GM18907 (cell line): ENCODE data around the gene CLCN6.

Experiments
- ATAC-seq: cut with Tn5 transposase; IDR thresholded peaks from one replicate; pipeline ENCODE4 v1.9.1; 2021; ENCODE audit warnings: mild to moderate bottlenecking, moderate library complexity; ENCODE audit not compliant: unreplicated experiment

CLCN6 gene

DNA sequence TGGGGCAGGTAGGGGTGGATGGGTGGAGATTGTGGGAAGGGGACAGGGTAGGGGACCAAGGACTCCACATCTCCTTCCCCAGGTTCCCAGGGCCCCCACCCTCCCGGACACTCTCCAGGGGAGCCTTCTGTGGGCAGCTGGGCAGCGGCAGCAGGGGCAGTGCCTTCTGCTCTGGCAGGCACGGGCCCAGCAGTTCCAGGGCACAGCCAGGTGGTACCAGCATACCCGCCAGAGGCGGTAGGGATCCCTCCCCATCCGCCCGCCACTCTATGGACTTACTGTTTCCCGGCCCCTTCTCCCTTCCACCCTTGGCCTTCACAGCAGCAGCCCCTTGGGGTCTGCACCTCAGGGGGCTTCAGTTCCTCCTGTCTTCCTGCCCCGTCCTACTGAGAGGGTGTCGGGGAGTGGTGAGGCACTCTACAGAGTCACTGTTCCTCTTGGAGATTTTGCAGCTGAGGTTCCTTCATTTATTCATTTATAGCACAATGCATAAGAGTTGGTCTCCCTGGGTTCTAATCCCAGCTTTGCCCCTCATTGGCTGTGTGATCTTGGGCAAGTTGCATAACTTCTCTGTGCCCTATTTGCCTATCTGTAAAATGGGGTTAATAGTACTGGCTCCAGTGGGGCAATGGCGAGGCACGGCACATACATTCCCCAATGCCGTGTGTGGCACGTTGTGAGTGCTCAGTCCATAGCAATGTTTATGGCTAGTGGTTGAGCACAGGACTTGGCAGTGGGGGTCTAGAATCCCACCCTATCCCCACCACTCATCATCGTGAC lies 27.0 kb upstream of the CLCN6 start:
- no peak for ATAC-seq

DNA sequence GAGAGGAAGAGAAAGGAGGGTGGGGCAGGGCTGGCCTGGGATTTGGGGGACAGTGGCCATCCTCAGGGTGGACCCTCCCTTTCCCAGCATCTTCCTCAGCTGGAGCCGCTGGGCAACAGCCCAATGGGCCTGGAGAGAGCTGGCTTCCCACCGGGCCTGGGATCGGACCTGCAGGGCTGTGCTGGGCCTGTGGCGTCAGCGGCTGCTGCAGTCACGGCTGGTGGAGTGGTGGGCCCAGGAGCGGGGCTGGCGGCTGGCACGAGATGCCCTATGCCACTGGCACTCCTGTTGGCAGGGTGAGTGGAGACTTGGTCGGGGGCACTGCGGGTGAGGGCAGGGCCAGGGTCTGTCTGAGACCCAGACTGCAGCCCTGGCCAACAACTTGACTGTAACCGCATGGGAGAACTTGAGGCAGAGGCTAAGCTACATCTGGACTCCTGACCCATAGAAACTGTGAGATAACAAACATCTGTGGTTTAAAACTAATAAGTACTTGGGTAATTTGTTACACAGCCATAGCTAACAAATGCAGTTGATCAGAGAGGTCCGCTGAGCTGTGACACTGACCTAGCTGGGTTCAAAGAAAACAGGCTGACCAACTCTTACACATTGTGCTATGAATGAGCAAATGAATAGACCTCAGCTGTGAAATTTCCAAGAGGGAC lies 26.1 kb upstream of the CLCN6 start:
- ATAC-seq: no peak

DNA sequence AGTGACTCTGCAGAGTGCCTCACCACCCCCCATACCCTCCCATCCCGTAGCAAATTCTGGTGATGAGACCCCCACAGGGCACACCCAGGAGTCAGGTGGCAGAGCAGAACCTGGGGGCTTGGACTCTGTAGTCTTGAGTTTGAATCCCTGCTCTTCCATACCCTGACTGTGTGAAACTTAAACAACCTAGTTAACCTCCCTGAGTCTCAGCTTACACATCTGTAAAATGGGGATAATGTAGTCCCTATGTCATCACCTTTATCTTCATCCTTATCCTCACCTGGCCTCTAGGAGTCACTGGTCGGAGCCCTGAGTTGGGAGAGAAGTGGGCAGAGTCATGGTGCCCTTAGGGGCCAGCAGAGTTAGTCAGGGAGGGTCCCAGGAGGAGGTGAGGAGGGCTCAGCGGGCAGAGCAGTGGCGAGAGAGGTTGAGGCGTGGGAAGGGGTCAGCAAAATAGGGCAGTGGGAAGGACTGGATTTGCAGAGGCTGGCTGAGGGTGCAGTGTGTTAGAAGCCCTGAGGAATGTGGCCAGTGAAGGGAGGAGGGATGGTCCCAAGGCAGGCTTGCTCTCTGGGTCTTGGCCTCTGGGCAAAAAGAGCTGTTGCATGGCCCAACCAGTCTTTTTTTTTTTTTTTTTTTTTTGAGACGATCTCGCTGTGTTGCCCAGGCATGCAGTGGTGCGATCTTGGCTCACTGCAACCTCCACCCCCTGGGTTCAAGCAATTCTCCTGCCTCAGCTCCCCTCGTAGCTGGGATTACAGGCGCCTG lies 25.4 kb upstream of the CLCN6 start:
- ATAC-seq: no peak

DNA sequence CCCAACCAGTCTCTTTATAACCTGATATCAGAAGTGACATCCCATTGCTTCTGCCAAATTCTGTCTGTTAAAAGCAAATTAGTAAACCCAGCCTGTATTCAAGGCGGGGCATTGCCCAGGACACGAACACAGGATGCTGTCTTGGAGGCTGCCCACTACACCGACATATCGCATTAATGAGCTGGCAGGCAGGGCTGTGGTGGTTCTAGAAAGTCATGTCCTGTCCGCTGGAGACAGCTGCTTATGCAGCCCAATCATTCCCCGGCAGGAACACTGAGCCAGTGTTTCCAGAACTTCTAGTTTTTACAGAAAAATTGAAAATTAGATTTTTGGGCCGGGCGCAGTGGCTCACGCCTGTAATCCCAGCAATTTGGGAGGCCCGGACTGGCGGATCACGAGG lies 24.7 kb upstream of the CLCN6 start:
- no peak for ATAC-seq

DNA sequence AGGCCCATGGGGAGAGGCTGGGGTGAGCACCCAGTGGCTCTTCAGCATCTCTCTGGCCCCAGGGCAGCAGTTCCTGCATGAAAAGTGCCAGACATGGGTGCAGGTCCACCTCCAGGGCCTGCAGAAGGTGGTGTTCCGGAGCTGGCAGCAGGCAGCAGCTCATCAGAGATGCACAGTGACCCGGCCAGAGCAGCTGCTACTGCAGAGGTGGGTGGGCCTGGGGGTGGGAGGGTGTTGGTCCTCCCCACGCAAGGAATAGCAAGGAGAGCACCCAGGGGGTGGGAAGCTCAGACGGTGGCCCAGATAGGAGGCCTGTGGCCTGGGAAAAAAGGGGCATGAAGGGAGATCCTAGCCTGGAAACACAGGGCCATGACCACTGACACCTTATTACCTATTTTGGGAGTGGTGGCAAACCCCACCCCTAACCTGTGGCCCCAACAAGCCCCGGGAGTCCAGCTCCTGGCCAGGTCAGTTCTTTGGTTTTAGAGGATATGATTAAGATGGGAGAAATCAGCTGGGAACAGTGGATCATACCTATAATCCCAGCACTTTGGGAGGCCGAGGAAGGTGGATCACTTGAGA lies 23.8 kb upstream of the CLCN6 start:
- ATAC-seq: no peak

DNA sequence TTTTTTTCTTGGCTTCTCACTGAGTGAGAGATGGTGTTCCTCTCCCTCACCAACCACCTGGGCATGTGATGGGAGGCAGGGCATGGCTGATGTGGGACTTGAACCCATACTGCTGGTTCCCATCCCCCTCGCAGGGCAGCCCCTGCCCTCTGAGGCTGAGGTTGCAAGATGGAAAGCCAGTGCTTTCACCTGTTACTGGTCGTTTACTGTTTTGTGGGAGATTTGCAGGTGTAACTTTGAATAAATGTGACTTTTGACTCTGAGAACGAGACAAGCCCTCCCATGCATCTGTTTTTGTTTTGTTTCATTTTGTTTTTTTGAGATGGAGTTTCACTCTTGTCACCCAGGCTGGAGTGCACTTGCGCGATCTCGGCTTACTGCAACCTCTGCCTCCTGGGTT lies 22.4 kb upstream of the CLCN6 start:
- ATAC-seq: no peak

DNA sequence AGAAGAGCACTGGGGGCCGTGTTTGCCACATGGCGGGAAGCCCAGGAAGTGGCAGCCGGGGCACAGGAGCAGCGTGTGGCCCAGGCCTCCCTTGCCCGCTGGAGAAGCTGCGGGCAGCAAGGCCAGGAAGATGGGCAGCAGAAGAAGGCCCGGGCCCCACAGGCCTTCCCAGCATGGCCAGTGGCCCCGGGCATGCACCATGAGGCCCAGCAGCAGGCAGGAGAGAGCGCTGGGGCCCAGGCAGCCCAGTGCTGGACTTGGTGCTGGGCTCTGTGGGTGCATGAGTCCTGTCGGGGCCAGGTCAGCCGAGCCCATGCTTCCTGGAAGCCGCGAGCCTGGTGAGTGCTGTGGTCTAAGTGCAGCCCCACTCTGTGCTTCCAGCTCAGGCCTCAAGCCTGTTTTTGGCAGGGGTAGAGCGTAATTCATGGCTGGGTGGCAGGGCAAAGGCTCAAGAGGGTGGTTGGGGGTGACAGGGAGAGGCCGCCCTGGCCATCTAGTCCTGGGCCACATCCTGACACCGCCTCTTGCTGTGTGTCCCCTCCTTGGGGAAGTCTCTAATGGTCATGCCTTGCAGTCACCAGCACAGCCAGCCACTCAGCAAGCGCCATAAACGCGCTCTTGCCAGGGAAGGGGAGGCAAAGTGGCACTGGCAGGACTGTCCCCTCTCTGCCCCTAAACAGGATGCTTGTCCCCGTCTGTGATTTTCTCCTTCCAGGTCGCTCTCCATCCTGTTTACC lies 21.6 kb upstream of the CLCN6 start:
- no peak for ATAC-seq

DNA sequence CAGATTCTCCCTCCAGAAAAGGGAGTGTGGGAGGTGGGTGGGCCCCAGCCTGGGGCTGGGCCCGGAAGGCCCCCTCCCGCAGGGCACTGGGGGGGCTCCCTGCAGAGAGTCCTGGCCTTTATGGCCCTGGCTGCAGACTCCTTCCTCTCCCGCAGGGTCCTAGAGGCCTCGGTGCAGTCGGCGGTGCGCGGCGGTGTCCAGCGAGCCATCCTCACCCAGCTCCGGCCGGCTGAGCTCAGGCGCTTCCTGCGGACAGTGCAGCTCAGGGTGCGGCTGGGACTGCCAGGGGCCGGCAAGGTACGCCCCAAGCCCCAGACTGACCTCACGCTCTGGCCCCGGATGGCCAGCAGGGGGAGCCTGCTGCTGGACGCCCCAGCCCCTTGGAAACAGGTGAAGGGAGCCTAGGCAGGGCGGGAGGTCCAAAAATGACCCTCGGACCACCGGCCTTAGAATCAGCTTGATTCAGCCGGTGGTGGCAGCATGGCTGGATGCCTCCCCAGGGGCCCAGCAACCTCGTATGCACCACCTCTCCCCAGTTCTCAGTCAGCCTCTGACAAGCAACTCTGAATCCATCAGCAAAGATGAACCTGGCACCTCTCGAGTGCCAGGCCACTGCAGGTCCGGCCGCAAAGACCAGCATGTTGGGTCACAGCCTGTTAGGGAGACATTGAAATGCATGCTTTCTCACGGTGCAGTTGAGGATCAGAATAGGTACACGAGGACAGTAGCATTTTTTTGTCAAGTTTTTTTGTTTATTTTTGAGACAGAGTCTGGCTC lies 20.8 kb upstream of the CLCN6 start:
- peak; percentile 55 for ATAC-seq

DNA sequence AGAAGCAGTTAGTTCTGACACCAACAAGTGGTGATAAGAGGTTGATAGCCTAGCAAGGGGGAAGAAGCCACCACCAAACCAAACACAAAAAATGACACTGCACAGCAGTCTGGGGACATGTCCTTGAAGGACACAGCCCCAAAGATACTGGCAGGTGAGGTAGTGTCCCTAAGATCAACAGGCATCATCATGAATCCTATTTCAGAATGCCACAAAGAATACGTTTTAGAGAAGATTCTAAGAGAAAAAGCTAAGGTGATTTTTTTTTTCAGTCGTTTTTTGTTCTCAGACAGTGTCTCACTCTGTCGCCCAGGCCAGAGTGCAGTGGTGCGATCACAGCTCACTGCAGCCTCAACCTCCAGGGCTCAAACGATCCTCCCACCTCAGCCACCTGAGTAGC lies 19.8 kb upstream of the CLCN6 start:
- no peak for ATAC-seq

DNA sequence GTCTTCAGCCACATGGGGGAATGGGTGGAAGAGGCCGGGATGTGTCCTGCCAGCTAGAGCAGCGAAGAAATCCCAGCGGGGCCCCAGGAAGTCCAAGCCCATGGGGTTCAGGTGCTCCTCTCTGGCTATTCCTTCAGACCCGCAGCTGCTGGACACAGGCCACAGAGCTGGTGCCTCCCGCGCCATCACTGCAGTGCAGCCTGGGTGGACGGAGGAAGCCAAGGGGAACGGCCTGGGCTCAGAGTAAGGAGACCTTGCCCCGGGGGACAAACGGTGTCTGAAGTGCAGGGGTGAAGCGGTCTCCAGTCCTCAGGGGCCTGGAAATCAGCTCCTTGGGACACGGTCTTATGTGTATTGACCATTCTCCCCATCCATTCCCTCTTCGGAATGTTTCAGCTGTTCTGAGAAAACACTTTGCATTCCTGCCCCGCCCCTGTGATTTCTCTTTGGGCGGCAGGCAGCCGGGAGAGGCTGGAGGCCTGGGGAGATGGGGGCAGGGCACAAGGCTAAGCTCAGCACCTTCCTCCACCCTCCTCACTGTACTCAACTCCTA lies 18.7 kb upstream of the CLCN6 start:
- no peak for ATAC-seq

DNA sequence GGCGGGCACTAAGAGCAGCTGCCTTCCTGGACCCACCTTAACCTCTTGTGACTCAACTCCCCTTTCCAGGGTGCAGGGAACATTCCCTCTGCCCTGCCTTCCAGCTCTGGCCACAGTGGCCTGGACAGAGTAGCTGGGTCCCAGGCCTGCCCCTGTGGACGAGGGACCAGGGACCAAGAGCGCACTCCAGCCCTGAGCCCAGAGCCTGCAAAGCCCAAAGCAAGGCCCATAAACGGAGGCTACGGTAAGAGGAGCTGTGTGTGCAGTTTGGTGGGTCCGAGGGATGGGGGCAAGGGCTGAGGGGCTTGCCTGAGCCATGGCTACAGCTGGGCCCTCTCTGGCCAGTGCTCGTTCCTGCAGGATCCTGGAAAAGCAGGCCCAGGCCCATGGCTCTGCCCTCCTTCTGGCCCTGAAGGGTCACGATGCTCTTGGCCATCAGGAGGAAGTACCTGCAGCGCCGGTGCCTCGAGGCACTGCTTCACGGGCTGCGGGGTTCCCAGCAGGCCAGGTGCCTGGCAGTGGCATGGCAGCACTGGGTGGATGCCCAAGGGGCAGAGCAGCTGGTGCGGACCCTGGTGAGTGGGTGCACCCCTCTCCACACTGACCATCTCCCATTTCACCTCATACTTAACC lies 18.1 kb upstream of the CLCN6 start:
- ATAC-seq: no peak

DNA sequence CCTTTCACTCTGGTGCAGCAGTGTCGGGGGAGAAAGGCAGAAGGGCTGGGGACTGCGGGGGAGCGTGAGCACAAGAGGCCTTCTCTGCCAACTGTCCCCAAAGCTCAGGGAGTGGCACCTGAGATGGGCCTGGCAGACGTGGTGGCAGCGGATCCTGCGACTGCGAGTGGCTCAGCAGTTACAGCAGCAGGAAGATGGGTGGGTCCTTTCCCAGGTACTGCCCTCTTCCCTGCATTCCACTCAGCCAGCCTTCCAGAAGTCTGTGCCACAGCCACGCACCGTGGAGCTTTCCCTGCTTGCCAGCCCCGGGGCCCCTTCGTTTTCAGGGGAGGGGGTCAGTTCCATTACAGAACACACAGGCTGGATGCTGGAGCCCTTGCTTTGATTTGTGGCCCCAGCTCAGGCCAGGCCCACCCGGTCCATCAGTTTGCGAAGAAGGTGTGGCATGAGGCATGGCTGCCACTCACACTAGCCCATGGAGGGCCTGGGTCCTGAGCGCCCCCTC lies 17.4 kb upstream of the CLCN6 start:
- no peak for ATAC-seq

DNA sequence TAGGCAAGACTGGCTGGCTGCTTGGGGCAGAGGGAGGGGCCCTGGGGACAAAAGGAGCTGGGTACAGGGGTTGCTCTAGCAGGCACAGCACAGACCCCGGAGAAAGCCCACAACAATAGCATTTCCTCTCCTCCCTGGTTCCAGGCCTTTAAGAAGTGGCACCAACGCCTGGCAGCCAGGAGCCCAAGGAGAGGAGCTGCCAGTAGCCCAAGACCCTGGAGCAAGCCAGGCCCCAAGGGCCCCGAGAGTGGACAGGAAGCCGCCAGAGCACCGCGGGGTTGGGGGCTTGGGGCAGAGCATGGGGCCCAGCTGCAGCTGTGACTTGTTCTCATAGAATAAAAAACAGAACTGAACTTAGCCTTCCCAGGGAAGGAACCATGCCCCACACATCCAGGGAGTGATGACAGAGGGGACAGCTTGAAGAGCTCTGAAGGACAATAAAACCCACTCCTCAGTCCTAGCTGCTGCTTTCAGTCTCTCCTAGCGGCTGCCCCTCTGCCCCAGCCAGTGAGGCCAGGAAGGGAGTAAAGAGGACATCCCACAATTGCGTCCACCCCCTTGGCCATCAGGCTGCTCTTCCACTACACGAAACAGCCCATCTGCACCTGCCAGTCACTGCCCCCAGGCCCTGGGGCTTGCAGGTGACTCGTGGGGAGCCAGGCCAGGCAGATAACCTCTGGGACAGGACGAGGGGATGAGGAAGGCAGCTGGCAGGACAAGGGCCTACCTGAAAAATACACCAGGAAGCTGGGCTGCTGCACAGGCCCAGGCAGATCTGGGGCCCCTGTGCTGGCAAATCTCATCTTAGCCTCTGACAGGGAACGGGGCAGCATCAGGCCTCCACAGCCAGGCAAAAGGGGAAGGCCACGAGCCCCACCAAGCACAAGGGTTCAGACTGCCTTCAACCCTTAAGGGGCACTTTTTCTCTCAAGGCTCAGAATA lies 16.6 kb upstream of the CLCN6 start:
- no peak for ATAC-seq

DNA sequence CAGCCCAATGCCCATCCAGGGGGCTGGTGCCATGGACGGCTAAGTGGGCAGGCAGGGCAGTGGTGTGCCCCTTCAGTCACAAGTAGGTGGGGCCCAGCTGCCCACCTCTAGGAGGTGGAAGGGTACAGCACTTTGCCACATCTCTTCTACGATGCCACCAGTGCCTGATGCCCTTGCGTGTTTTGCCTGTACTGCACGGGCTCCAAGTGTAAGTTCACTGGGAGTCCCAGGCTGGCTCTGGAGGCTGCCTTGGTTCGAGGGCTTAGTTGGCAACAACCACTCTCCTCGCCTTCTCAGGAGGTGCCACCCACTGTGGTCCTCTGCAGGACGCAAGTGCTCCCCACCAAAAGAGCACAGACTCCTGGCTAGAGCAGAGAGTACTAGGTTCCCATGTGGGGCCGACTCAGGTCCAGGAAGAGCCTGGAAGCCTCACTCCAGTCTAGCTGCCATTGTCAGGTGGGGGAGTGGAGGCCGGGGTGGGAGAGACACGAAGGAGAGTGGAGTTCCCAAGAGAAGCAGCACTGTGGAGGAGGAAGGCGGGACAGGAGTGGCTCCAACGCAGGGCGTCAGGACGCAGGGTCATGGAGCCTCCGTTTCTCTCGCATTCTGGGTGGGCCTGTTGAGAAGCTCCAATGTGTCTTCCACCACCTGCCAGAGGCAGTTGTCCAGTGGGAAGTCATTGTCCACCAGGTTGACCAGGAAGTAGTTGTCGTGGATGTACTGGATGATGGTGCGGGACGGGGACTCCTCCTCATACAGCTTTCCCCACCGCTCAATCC lies 15.7 kb upstream of the CLCN6 start:
- no peak for ATAC-seq

DNA sequence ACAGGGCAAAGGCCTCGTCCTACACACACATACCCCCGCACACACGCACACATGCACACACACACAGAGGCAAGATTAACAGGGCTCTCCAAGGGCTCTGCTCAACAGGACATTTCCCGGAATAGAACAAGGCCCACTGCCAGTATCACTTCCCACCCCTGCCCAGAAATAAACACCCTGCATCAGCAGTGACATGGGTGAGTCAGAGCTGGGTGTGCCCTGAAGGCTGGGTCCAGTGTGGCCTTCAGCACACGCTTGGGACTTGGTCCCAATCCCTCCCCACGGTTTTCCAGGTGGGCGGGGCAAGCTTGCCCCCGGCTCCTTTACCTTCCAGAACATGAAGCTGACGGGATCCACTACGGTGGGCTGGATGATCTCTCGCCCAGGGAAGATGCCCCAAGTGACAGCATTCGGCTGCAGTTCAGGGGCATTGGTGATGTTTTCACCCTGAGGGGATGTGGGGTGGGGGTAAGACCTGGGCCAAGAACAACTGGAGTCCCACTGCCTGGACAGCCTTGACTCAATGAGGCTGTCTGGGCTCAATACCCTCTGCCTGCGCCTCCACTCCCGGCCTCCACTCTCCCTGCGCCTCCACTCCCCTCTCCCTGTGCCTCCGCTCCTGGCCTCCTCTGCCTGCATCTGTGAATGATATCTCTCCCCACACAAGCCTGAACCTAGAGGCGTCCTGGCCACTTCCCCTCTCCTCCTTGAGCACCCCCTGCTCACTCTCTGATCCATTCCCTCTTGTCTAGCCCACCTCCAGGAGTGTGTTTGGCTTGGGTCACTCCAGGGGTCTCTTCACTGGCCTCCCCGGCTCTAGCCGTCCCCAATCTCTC lies 14.9 kb upstream of the CLCN6 start:
- no peak for ATAC-seq

DNA sequence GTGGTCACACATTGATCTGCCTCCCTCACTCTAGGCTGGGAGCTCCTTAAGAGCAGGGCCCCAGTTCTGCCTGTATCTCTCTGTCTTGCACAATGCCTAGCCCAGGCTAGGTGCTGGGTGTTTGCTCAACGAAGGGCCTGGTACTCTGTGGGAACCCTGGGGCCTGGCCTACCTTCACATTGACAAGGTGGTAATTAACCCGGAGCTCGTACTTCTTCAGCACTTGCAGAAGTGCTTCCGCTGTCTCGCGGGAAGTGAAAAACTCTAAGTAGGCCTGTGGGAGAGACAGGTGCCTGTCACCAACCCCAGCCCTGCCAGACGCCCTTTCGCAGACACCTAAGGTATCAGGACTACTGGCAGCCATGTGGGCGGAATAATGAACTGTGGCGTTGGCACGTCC lies 13.9 kb upstream of the CLCN6 start:
- ATAC-seq: no peak
